ENCODE results near the gene IL4I1. TPM values are rescaled to one million over a fixed set of nuclear protein-coding genes. Genes with fewer than 3 reads are reported as not detected.
A peak's percentile ranks its signal among the peaks of the same experiment; 100 is the strongest.

Gene IL4I1
- total and polyA plus RNA-seq, 3 experiments from 2014 or later = 13.1 to 39.1 (median 35.6) TPM

GRCh38 chr19:49861541-49862378 is 34.9 kb downstream of the IL4I1 start:
- peak overlapping the region in 1 of 7 donors; percentile 56 for H3K4me3 Mint-ChIP-seq
- peaks cover 14 to 26% (median 16%) of the 10 kb centered on the region in 3 donors for H3K4me1 Mint-ChIP-seq
- DNase-seq = no peak
- ChIA-PET POLR2A (interaction anchor here (0.6 kb wide), 1 partner anchor 43 kb away, joined by 3 read pairs; no protein-coding TSS in a partner anchor), CTCF (no interaction called here)
- H3K27me3 ChIP-seq (ENCODE audit: insufficient read depth, low read length, poor library complexity, severe bottlenecking) = no peaks in the 10 kb centered on the region
- H3K9me3 Mint-ChIP-seq = no peaks in the 10 kb centered on the region
- no peaks in the 10 kb centered on the region for H3K9me3 ChIP-seq (ENCODE audit: low read length)
- peaks cover 0 to 67% (median 5%) of the 10 kb centered on the region in 3 donors for H3K36me3 Mint-ChIP-seq
- H3K4me3 ChIP-seq (ENCODE audit: low read length) = no peak overlapping the region
- H3K27me3 Mint-ChIP-seq = no peaks in the 10 kb centered on the region
- H3K36me3 ChIP-seq (ENCODE audit: insufficient read depth, low read length) = peaks cover 11% of the 10 kb centered on the region
- H3K4me1 ChIP-seq (ENCODE audit: insufficient read depth, low read length) = peaks cover 16% of the 10 kb centered on the region
- H3K27ac Mint-ChIP-seq = no peak overlapping the region
- H3K27ac ChIP-seq (ENCODE audit: low read depth, low read length) = no peak overlapping the region

DNA sequence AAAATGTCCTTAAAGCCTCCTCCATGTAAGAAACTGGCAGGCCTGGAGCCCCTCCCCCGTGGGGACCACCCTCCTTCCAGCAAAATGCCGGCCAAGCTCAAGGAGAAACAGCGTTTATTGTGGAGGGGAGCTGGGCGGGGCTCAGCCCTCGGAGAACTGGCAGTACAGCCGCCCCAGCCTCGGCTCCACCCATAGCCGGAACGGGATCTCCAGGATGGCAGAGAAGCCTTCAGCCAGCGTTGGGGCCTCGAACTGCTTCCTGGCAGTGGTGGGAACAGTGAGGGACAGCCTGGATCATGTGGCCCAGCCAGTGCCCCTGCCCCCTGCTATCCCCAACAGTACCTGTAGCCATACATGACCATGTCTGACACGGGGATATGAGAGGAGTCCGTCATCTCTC is 35.6 kb downstream of the IL4I1 start:
- Mint-ChIP-seq H3K9me3 (no peaks in the 10 kb centered on the region), H3K27ac (no peak overlapping the region), H3K27me3 (no peaks in the 10 kb centered on the region), H3K4me1 (peaks cover 9 to 19% (median 14%) of the 10 kb centered on the region in 3 donors), H3K36me3 (peaks cover 0 to 68% (median 5%) of the 10 kb centered on the region in 3 donors), H3K4me3 (no peak overlapping the region)
- Histone ChIP-seq H3K27ac (ENCODE audit: low read depth, low read length) (no peak overlapping the region), H3K4me3 (ENCODE audit: low read length) (no peak overlapping the region), H3K27me3 (ENCODE audit: insufficient read depth, low read length, poor library complexity, severe bottlenecking) (no peaks in the 10 kb centered on the region), H3K36me3 (ENCODE audit: insufficient read depth, low read length) (peaks cover 11% of the 10 kb centered on the region), H3K9me3 (ENCODE audit: low read length) (no peaks in the 10 kb centered on the region), H3K4me1 (ENCODE audit: insufficient read depth, low read length) (peaks cover 10% of the 10 kb centered on the region)
- ChIA-PET POLR2A (no interaction called here), CTCF (no interaction called here)
- no peak for DNase-seq

GRCh38 chr19:49860336-49861102 is 36.2 kb downstream of the IL4I1 start:
- no peak for DNase-seq
- H3K27ac Mint-ChIP-seq = peak overlapping the region in 1 of 8 donors; percentile 33
- peaks cover 5% of the 10 kb centered on the region for H3K4me1 ChIP-seq (ENCODE audit: insufficient read depth, low read length)
- H3K4me3 ChIP-seq (ENCODE audit: low read length) = no peak overlapping the region
- peaks cover 0 to 69% (median 5%) of the 10 kb centered on the region in 3 donors for H3K36me3 Mint-ChIP-seq
- no peaks in the 10 kb centered on the region for H3K9me3 Mint-ChIP-seq
- H3K9me3 ChIP-seq (ENCODE audit: low read length) = no peaks in the 10 kb centered on the region
- H3K27me3 ChIP-seq (ENCODE audit: insufficient read depth, low read length, poor library complexity, severe bottlenecking) = no peaks in the 10 kb centered on the region
- peaks cover 3 to 17% (median 16%) of the 10 kb centered on the region in 3 donors for H3K4me1 Mint-ChIP-seq
- ChIA-PET POLR2A (no interaction called here), CTCF (no interaction called here)
- no peak overlapping the region for H3K27ac ChIP-seq (ENCODE audit: low read depth, low read length)
- H3K36me3 ChIP-seq (ENCODE audit: insufficient read depth, low read length) = peaks cover 11% of the 10 kb centered on the region
- peak overlapping the region in 1 of 7 donors; percentile 69 for H3K4me3 Mint-ChIP-seq
- no peaks in the 10 kb centered on the region for H3K27me3 Mint-ChIP-seq

DNA sequence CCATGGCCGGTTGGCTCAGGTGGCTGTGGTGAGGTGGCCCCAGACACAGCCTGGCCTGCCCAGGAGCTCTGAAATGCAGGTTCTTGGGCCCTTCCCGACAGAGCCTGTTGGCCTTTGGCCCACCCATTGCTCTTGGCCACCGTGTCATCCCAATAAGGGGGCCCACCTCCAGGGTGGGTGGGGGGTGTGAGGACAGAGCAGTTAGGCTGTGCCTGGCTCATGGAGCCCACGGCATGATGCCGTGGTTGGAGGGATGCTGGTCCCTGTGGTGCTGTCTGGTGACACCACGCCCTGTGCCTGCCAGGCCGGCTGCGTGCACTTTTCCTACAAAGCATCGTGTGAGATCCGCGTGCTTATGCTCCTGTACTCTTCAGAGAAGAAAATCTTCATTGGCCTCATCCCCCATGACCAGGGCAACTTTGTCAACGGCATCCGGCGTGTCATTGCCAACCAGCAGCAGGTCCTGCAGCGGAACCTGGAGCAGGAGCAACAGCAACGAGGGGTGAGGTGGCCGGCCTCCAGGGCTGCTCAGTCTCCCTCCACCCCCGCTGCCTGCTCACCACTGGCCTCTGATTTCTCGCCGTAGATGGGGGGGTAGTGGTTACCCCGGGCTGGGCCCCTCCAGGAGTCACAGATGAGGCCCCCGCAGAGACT is 36.9 kb downstream of the IL4I1 start:
- Histone ChIP-seq H3K9me3 (ENCODE audit: low read length) (no peaks in the 10 kb centered on the region), H3K4me1 (ENCODE audit: insufficient read depth, low read length) (no peaks in the 10 kb centered on the region), H3K4me3 (ENCODE audit: low read length) (no peak overlapping the region), H3K27ac (ENCODE audit: low read depth, low read length) (no peak overlapping the region), H3K36me3 (ENCODE audit: insufficient read depth, low read length) (peaks cover 11% of the 10 kb centered on the region), H3K27me3 (ENCODE audit: insufficient read depth, low read length, poor library complexity, severe bottlenecking) (no peaks in the 10 kb centered on the region)
- no peaks in the 10 kb centered on the region for H3K9me3 Mint-ChIP-seq
- no peak overlapping the region for H3K4me3 Mint-ChIP-seq
- no peak overlapping the region for H3K27ac Mint-ChIP-seq
- POLR2A ChIA-PET = interaction anchor here (0.9 to 2.0 kb wide), 2 partner anchors 9 to 10 kb away, joined by 4 read pairs; no protein-coding TSS in a partner anchor
- H3K4me1 Mint-ChIP-seq = peaks cover 3 to 19% (median 12%) of the 10 kb centered on the region in 3 donors
- CTCF ChIA-PET = no interaction called here
- H3K27me3 Mint-ChIP-seq = no peaks in the 10 kb centered on the region
- DNase-seq = no peak
- H3K36me3 Mint-ChIP-seq = peaks cover 0 to 73% (median 4%) of the 10 kb centered on the region in 3 donors

DNA sequence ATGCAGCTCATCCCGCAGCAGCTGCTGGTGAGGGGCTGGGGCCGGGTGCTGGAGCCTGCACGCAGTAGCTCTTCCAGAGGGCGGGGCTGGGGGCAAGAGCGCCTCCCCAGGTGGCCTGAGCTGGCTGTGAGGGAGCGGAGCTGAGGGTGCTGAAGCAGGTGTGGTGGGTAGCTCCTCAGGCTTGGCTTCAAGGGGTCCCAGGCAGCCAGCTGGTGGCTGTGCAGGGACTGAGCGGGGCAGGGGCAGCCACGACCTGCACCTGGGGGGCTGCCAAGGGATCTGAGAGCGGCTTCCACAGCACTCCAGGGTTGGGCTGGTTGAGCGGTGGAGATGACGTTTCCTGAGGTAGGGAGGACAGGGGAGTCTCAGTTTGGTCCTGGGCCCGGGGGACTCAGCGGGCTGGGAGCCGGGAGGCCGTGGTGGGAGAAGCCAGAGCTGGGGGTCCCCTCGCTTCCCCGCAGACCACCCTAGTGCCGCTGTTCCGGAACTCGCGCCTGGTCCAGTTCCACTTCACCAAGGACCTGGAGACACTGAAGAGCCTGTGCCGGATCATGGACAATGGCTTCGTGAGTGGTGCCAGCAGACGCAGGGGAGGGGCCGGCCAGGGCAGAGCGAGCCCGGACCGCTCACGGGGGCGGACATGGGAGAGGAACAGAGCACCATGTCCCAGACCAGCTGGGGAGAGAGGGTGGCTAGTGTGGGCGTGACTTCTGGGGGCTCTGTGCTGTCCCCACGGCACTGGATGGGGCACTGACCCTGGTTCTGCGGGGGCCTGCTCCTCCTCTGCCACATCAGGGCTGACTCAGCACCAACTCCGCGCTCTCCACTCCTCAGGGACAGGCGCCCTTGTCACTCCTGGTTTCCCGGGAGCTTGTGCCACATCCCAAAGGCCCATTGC is 38.4 kb downstream of the IL4I1 start:
- Mint-ChIP-seq H3K36me3 (peaks cover 0 to 60% (median 2%) of the 10 kb centered on the region in 3 donors), H3K27ac (no peak overlapping the region), H3K9me3 (no peaks in the 10 kb centered on the region), H3K4me3 (no peak overlapping the region), H3K27me3 (no peaks in the 10 kb centered on the region), H3K4me1 (peaks cover 6 to 14% (median 8%) of the 10 kb centered on the region in 3 donors)
- ChIA-PET CTCF (no interaction called here), POLR2A (interaction anchor here (0.9 to 2.0 kb wide), 2 partner anchors 8 to 11 kb away, joined by 4 read pairs; no protein-coding TSS in a partner anchor)
- peaks cover under 1% of the 10 kb centered on the region for H3K4me1 ChIP-seq (ENCODE audit: insufficient read depth, low read length)
- H3K27ac ChIP-seq (ENCODE audit: low read depth, low read length) = no peak overlapping the region
- no peaks in the 10 kb centered on the region for H3K36me3 ChIP-seq (ENCODE audit: insufficient read depth, low read length)
- H3K27me3 ChIP-seq (ENCODE audit: insufficient read depth, low read length, poor library complexity, severe bottlenecking) = no peaks in the 10 kb centered on the region
- DNase-seq = no peak
- no peak overlapping the region for H3K4me3 ChIP-seq (ENCODE audit: low read length)
- H3K9me3 ChIP-seq (ENCODE audit: low read length) = no peaks in the 10 kb centered on the region

DNA sequence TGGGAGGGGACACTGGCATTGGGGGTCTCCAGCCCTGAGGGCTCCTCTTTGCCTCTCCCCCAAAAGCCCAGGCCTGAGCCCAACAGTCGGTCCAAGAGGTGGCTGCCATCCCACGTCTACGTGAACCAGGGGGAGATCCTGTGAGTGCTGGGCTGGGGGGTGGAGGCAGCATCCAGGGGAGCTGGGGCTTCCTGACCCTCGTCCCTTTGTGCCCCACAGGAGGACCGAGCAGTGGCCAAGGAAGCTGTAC is 38.9 kb downstream of the IL4I1 start:
- Mint-ChIP-seq H3K27me3 (no peaks in the 10 kb centered on the region), H3K27ac (no peak overlapping the region), H3K9me3 (no peaks in the 10 kb centered on the region), H3K36me3 (peaks cover 0 to 57% (median 0%) of the 10 kb centered on the region in 3 donors), H3K4me3 (no peak overlapping the region), H3K4me1 (peaks cover 8 to 15% (median 9%) of the 10 kb centered on the region in 3 donors)
- POLR2A ChIA-PET = no interaction called here
- no peaks in the 10 kb centered on the region for H3K9me3 ChIP-seq (ENCODE audit: low read length)
- H3K27ac ChIP-seq (ENCODE audit: low read depth, low read length) = no peak overlapping the region
- H3K4me1 ChIP-seq (ENCODE audit: insufficient read depth, low read length) = peaks cover 6% of the 10 kb centered on the region
- no peak for DNase-seq
- H3K27me3 ChIP-seq (ENCODE audit: insufficient read depth, low read length, poor library complexity, severe bottlenecking) = no peaks in the 10 kb centered on the region
- CTCF ChIA-PET = no interaction called here
- H3K4me3 ChIP-seq (ENCODE audit: low read length) = no peak overlapping the region
- H3K36me3 ChIP-seq (ENCODE audit: insufficient read depth, low read length) = no peaks in the 10 kb centered on the region

DNA sequence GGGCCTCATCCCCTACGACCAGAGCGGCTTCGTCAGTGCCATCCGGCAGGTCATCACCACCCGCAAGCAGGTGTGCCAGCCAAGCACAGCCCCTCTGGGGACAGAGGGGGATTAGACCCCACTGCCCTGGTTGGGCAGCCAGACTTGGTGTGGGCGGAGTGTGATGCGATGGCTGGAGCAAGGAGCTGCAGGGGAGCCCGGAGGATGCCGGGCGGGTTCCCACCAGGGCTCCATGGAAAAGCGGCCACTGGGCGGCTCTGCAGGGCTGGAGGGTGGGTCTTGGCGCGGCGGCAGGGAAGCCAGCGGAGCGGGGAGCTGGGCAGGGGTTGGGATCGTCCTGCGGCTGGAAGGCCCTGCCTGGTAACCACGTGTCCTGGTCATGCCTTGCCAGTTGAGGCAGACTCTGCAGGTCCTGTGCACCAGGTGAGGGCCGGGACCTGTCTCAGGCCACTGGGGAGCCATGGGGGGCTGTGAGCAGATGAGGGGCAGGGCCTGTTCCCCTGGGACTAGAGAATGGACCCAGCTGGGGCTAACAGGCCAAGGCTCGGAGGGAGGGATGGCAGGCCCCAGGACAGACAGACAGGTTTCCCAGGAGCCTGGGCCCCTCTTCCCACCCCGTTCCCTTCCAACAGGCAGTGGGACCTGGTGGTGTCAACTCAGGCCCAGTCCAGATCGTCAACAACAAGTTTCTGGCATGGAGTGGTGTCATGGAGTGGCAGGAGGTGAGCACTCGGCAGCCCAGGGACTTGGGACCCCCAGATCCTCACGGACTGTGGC is 39.4 kb downstream of the IL4I1 start:
- no peak overlapping the region for H3K27ac ChIP-seq (ENCODE audit: low read depth, low read length)
- peaks cover 11% of the 10 kb centered on the region for H3K4me1 ChIP-seq (ENCODE audit: insufficient read depth, low read length)
- Mint-ChIP-seq H3K27ac (peak overlapping the region in 1 of 8 donors; percentile 24), H3K9me3 (no peaks in the 10 kb centered on the region), H3K4me3 (no peak overlapping the region), H3K36me3 (peaks cover 0 to 60% (median 0%) of the 10 kb centered on the region in 3 donors), H3K4me1 (peaks cover 13 to 20% (median 14%) of the 10 kb centered on the region in 3 donors), H3K27me3 (no peaks in the 10 kb centered on the region)
- no peaks in the 10 kb centered on the region for H3K9me3 ChIP-seq (ENCODE audit: low read length)
- no peaks in the 10 kb centered on the region for H3K36me3 ChIP-seq (ENCODE audit: insufficient read depth, low read length)
- ChIA-PET CTCF (no interaction called here), POLR2A (no interaction called here)
- H3K4me3 ChIP-seq (ENCODE audit: low read length) = no peak overlapping the region
- DNase-seq = no peak
- H3K27me3 ChIP-seq (ENCODE audit: insufficient read depth, low read length, poor library complexity, severe bottlenecking) = no peaks in the 10 kb centered on the region
